Caco-2 (cell line): ENCODE results near the gene OSBPL8. TPM values are rescaled to one million over a fixed set of nuclear protein-coding genes. Genes with fewer than 3 reads are reported as not detected.

Experiments used
- BruUV-seq: library from RNA; stranded (reverse); fragments of 400-500 nt; replicated peaks from 2 replicates; lab custom pipeline; 2021; lab: Mats Ljungman, UMichigan
- CTCF ChIA-PET: fragments of 300-600 bp; sonication (Branson Sonifier 250); formaldehyde crosslinking; loops from one replicate; lab custom pipeline; 2022; ENCODE audit warnings: antibody characterized with exemption; lab: Charles Lee
- POLR2A ChIA-PET: fragments of 300-600 bp; sonication (Branson Sonifier 250); formaldehyde crosslinking; loops from one replicate; lab custom pipeline; 2022; ENCODE audit warnings: antibody characterized with exemption; lab: Charles Lee
- DNase-seq, 2 experiments: peaks; one replicate each; pipeline versions ENCODE4 v3.0.0 to v3.0.0-alpha.2; 2020 to 2022
- H3K27me3 ChIP-seq: replicated peaks from 2 replicates; pipeline ENCODE4 v1.6.0; 2011; ENCODE audit warnings: low read length; ENCODE audit not compliant: control insufficient read depth, insufficient read depth
- H3K36me3 ChIP-seq: 2 replicates; pipeline ENCODE4 v1.5.1; 2011; ENCODE audit warnings: low read length; ENCODE audit not compliant: control insufficient read depth, insufficient read depth
- H3K4me1 ChIP-seq: fragments of 250-450 bp; sonication (Bioruptor Pico); 2 replicates; pipeline ENCODE4 v1.5.1; 2020; ENCODE audit warnings: mild to moderate bottlenecking
- H3K4me3 ChIP-seq: 2 replicates; pipeline ENCODE4 v1.5.1; 2011; ENCODE audit warnings: low read depth, mild to moderate bottlenecking, control low read depth, low read length
- H3K9me3 ChIP-seq: fragments of 250-450 bp; sonication (Bioruptor Pico); 2 replicates; pipeline ENCODE4 v1.5.1; 2020; ENCODE audit warnings: mild to moderate bottlenecking, moderate library complexity
- H3K27ac Mint-ChIP-seq: one replicate; pipeline ENCODE4 v1.8.0; 2022; ENCODE audit warnings: mixed read lengths; ENCODE audit not compliant: unreplicated experiment
- H3K27me3 Mint-ChIP-seq: one replicate; pipeline ENCODE4 v1.8.0; 2022; ENCODE audit warnings: mixed read lengths; ENCODE audit not compliant: insufficient read depth, unreplicated experiment
- H3K36me3 Mint-ChIP-seq: one replicate; pipeline ENCODE4 v1.8.0; 2022; ENCODE audit warnings: mild to moderate bottlenecking, mixed read lengths; ENCODE audit not compliant: insufficient read depth, unreplicated experiment
- H3K4me1 Mint-ChIP-seq: one replicate; pipeline ENCODE4 v1.8.0; 2022; ENCODE audit warnings: low read depth, mixed read lengths; ENCODE audit not compliant: unreplicated experiment
- H3K4me3 Mint-ChIP-seq: one replicate; pipeline ENCODE4 v1.8.0; 2022; ENCODE audit warnings: mild to moderate bottlenecking, moderate library complexity, mixed read lengths; ENCODE audit not compliant: unreplicated experiment
- H3K9me3 Mint-ChIP-seq: one replicate; pipeline ENCODE4 v1.8.0; 2022; ENCODE audit warnings: mixed read lengths; ENCODE audit not compliant: unreplicated experiment
- CTCF ChIP-seq, 2 experiments: fragments of 200-600 bp in 1 of 2; IDR thresholded peaks; 1 replicate in 1 of 2; 2 replicates in 1 of 2; pipeline versions ENCODE4 v1.5.1 to v1.8.0; 2011 to 2022; ENCODE audit warnings: antibody characterized with exemption in 1 of 2, control low read depth in 1 of 2, inconsistent platforms in 1 of 2, low read depth in 1 of 2, low read length in 1 of 2, mild to moderate bottlenecking in 1 of 2, moderate library complexity in 1 of 2; ENCODE audit not compliant: insufficient read depth in 1 of 2, severe bottlenecking in 1 of 2, unreplicated experiment in 1 of 2
- intact Hi-C: fragments of 100-400 bp; cut with micrococcal nuclease; formaldehyde crosslinking; loops from one replicate; pipeline ENCODE4 v1.10.0; 2022; ENCODE audit not compliant: unreplicated experiment
- total RNA-seq: library from RNA; stranded (reverse); gene quantifications from 2 replicates; pipeline ENCODE4 v1.2.3, GENCODE V29; 2022

The OSBPL8 gene
- total RNA-seq, 1 experiment from 2014 or later: 50.0 TPM

GRCh38 chr12:76346236-76346635 lies 213.3 kb downstream of the OSBPL8 start:
- no peak overlapping the region for H3K27ac Mint-ChIP-seq
- no peaks in the 10 kb centered on the region for H3K27me3 Mint-ChIP-seq
- no peaks in the 10 kb centered on the region for H3K9me3 ChIP-seq
- ChIA-PET POLR2A (no interaction called here), CTCF (no interaction called here)
- H3K4me3 ChIP-seq: no peak overlapping the region
- H3K36me3 Mint-ChIP-seq: peaks cover 18% of the 10 kb centered on the region
- intact Hi-C loops: loop anchor here (2.0 to 5.0 kb wide), 5 partner anchors 187 to 834 kb away; partner anchors contain the start of gene KRR1
- H3K4me1 ChIP-seq: peaks cover 5% of the 10 kb centered on the region; the same call in 1 of the 2 replicates
- TF ChIP-seq CTCF (IDR thresholded peaks at IDR 0.05; ENCODE audit: insufficient read depth in 1 of 2, low read depth in 1 of 2, low read length in 1 of 2, severe bottlenecking in 1 of 2, unreplicated experiment in 1 of 2): no peak
- H3K9me3 Mint-ChIP-seq: no peaks in the 10 kb centered on the region
- peaks cover 9% of the 10 kb centered on the region for H3K4me1 Mint-ChIP-seq
- no peaks in the 10 kb centered on the region; the same call in 1 of the 2 replicates for H3K27me3 ChIP-seq
- no peaks in the 10 kb centered on the region for H3K36me3 ChIP-seq
- BruUV-seq: no TSS peak
- no peak overlapping the region for H3K4me3 Mint-ChIP-seq
- no peak for DNase-seq

GRCh38 chr12:76345569-76345968 lies 214.0 kb downstream of the OSBPL8 start:
- no peak for TF ChIP-seq CTCF (IDR thresholded peaks at IDR 0.05; ENCODE audit: insufficient read depth in 1 of 2, low read depth in 1 of 2, low read length in 1 of 2, severe bottlenecking in 1 of 2, unreplicated experiment in 1 of 2)
- Mint-ChIP-seq H3K36me3 (peaks cover 12% of the 10 kb centered on the region), H3K27ac (no peak overlapping the region), H3K4me3 (no peak overlapping the region), H3K27me3 (no peaks in the 10 kb centered on the region), H3K4me1 (peaks cover 9% of the 10 kb centered on the region), H3K9me3 (no peaks in the 10 kb centered on the region)
- Histone ChIP-seq H3K4me3 (no peak overlapping the region), H3K9me3 (no peaks in the 10 kb centered on the region), H3K4me1 (peaks cover 5% of the 10 kb centered on the region; the same call in 1 of the 2 replicates), H3K36me3 (no peaks in the 10 kb centered on the region), H3K27me3 (no peaks in the 10 kb centered on the region; the same call in 1 of the 2 replicates)
- POLR2A ChIA-PET: no interaction called here
- no peak for DNase-seq
- no TSS peak for BruUV-seq
- CTCF ChIA-PET: no interaction called here
- intact Hi-C loops: loop anchor here (5.0 kb wide), 3 partner anchors 308 to 833 kb away; partner anchors contain the start of gene KRR1

- peaks cover 9% of the 10 kb centered on the region for H3K4me1 Mint-ChIP-seq
- no peaks in the 10 kb centered on the region for H3K36me3 ChIP-seq
- no peak for TF ChIP-seq CTCF (IDR thresholded peaks at IDR 0.05; ENCODE audit: insufficient read depth in 1 of 2, low read depth in 1 of 2, low read length in 1 of 2, severe bottlenecking in 1 of 2, unreplicated experiment in 1 of 2)
- DNase-seq: no peak
- H3K4me3 Mint-ChIP-seq: no peak overlapping the region
- intact Hi-C loops: no loop called here
- H3K36me3 Mint-ChIP-seq: no peaks in the 10 kb centered on the region
- no TSS peak for BruUV-seq
- peaks cover 1% of the 10 kb centered on the region; the same call in 1 of the 2 replicates for H3K4me1 ChIP-seq
- H3K27ac Mint-ChIP-seq: no peak overlapping the region
- ChIA-PET POLR2A (no interaction called here), CTCF (no interaction called here)
- H3K4me3 ChIP-seq: no peak overlapping the region
- H3K9me3 ChIP-seq: no peaks in the 10 kb centered on the region
- H3K27me3 ChIP-seq: no peaks in the 10 kb centered on the region; the same call in 1 of the 2 replicates
- no peaks in the 10 kb centered on the region for H3K27me3 Mint-ChIP-seq
- H3K9me3 Mint-ChIP-seq: no peaks in the 10 kb centered on the region
These were observed 218.0 kb downstream of the OSBPL8 start for GRCh38 chr12:76341436-76342030.
